ENCODE data around the gene TPO.

Gene TPO

DNA sequence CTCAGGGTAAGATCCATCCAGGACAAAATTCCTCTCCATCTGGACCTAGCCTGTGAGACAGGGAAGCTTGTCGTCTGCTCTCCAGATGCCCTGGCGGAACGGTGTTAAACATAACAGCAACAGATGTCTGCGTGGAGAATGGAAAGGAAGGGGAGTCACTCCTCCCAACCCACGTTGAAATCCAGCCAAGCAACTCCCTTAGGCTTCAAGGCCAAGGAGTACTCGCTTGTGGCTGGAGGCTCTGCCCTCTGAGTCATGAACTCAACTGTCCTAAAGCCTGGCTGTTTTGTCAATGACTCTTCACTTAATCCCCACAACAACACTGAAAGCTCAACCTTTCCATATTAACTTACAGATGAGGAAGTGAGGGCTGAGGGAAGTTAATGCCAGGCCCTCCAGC lies 42.2 kb downstream of the TPO start:
- H3K9ac ChIP-seq, result no peak overlapping the region
- no peak overlapping the region for H2AFZ ChIP-seq
- no peaks in the 10 kb centered on the region for H3K79me2 ChIP-seq
- no peak overlapping the region for H3K4me3 ChIP-seq (ENCODE audit: low read depth, low read length)
- TF ChIP-seq, protein P1, sequence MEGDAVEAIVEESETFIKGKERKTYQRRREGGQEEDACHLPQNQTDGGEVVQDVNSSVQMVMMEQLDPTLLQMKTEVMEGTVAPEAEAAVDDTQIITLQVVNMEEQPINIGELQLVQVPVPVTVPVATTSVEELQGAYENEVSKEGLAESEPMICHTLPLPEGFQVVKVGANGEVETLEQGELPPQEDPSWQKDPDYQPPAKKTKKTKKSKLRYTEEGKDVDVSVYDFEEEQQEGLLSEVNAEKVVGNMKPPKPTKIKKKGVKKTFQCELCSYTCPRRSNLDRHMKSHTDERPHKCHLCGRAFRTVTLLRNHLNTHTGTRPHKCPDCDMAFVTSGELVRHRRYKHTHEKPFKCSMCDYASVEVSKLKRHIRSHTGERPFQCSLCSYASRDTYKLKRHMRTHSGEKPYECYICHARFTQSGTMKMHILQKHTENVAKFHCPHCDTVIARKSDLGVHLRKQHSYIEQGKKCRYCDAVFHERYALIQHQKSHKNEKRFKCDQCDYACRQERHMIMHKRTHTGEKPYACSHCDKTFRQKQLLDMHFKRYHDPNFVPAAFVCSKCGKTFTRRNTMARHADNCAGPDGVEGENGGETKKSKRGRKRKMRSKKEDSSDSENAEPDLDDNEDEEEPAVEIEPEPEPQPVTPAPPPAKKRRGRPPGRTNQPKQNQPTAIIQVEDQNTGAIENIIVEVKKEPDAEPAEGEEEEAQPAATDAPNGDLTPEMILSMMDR (IDR thresholded peaks at IDR 0.05), result no peak
- no peak overlapping the region for H3K27ac ChIP-seq
- H3K27me3 ChIP-seq (ENCODE audit: control insufficient read depth, insufficient read depth, low read length), result no peaks in the 10 kb centered on the region
- H3K36me3 ChIP-seq (ENCODE audit: control insufficient read depth, insufficient read depth, low read length), result no peaks in the 10 kb centered on the region
- no peaks in the 10 kb centered on the region for H3K9me3 ChIP-seq (ENCODE audit: control insufficient read depth, low read length)
- H3K4me2 ChIP-seq (ENCODE audit: low read length), result no peak overlapping the region
- H3K4me1 ChIP-seq, result no peaks in the 10 kb centered on the region

DNA sequence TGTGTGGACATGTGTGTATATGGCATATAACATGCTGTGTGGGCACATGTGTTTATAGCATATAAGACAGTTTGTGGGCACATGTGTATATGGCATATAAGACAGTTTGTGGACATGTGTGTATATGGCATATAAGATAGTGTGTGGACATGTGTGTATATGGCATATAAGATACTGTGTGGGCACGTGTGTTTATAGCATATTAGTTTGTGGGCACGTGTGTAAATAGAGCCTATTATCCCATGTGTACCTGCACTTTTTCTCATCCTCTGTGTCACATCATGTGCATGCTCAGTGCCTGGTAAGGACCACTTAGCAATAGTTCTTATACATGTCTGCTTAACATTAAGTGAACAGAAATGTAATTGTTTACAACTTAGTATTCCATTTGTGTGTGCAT lies 45.2 kb downstream of the TPO start:
- Histone ChIP-seq H3K36me3 (ENCODE audit: control insufficient read depth, insufficient read depth, low read length) (no peaks in the 10 kb centered on the region), H3K27me3 (ENCODE audit: control insufficient read depth, insufficient read depth, low read length) (no peaks in the 10 kb centered on the region), H3K9ac (no peak overlapping the region), H3K27ac (no peak overlapping the region), H3K79me2 (no peaks in the 10 kb centered on the region), H3K4me3 (ENCODE audit: low read depth, low read length) (no peak overlapping the region), H2AFZ (no peak overlapping the region), H3K4me1 (no peaks in the 10 kb centered on the region), H3K4me2 (ENCODE audit: low read length) (no peak overlapping the region), H3K9me3 (ENCODE audit: control insufficient read depth, low read length) (no peaks in the 10 kb centered on the region)
- TF ChIP-seq, protein P1 (IDR thresholded peaks at IDR 0.05), result no peak

DNA sequence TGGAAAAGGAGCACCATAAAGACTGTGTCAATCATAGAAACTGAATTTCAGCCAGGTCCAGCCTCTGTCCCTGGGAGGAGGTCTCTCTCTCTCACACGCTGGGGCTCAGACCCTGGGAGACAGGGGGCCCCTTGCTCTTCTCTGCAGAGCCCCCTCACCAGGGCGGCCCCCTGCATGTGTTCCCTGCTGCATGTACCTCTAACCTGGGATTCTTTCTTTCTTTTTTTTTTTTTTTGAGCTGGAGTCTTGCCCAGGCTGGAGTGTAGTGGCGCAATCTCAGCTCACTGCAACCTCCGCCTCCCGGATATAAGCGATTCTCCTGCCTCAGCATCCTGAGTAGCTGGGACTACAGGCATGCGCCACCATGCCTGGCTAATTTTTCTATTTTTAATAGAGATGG lies 46.5 kb downstream of the TPO start:
- no peak overlapping the region for H3K4me3 ChIP-seq (ENCODE audit: low read depth, low read length)
- H3K27ac ChIP-seq, result no peak overlapping the region
- no peak overlapping the region for H3K4me2 ChIP-seq (ENCODE audit: low read length)
- H2AFZ ChIP-seq, result no peak overlapping the region
- H3K9me3 ChIP-seq (ENCODE audit: control insufficient read depth, low read length), result no peaks in the 10 kb centered on the region
- no peaks in the 10 kb centered on the region for H3K27me3 ChIP-seq (ENCODE audit: control insufficient read depth, insufficient read depth, low read length)
- no peaks in the 10 kb centered on the region for H3K79me2 ChIP-seq
- TF ChIP-seq, protein P1 (IDR thresholded peaks at IDR 0.05), result no peak
- H3K9ac ChIP-seq, result no peak overlapping the region
- H3K4me1 ChIP-seq, result no peaks in the 10 kb centered on the region
- H3K36me3 ChIP-seq (ENCODE audit: control insufficient read depth, insufficient read depth, low read length), result no peaks in the 10 kb centered on the region

DNA sequence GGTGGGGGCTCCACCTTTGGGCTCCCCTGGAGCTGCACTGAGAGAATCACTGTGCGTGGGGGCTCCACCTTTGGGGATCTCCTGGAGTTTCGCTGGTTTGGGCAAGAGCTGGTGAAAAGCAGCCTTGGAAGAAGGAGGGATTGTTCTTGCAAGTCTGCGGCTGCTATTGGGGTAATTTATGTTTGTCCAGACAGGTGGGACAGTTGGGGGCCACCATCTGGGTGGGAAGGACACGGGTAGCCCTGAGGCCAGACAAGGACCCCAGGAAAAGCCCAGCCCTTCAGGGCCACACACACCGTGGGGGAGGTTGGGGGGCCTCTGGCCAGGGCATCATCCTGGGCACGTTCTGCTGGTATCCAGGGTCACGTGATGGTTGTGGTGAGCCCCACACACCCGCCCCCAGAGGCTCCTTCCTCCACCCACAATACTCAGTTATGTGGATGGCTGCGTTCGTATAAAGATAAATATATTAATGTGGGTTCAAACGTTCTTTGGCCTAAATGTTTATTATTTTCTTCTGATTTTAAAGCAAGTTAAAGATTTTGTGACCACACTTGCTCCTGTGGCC lies 47.7 kb downstream of the TPO start:
- Histone ChIP-seq H3K4me1 (no peaks in the 10 kb centered on the region), H3K27ac (no peak overlapping the region), H3K9me3 (ENCODE audit: control insufficient read depth, low read length) (no peaks in the 10 kb centered on the region), H3K79me2 (no peaks in the 10 kb centered on the region), H3K36me3 (ENCODE audit: control insufficient read depth, insufficient read depth, low read length) (no peaks in the 10 kb centered on the region), H3K27me3 (ENCODE audit: control insufficient read depth, insufficient read depth, low read length) (no peaks in the 10 kb centered on the region), H3K9ac (no peak overlapping the region), H3K4me2 (ENCODE audit: low read length) (no peak overlapping the region), H2AFZ (no peak overlapping the region), H3K4me3 (ENCODE audit: low read depth, low read length) (no peak overlapping the region)
- TF ChIP-seq, protein P1 (IDR thresholded peaks at IDR 0.05), result no peak

Measured in parathyroid adenoma (tissue), 2 donors.